NCI-H2227 treated with DMSO at 0.1 percent for 48 hours (cell line): ENCODE data around the gene ATP6V0C.
"Not testable (repeated sequence)": the region's sequence is repeated elsewhere in the genome, so short reads cannot be mapped to it uniquely, and the experiment has no call there.

Experiments
- DNase-seq: peaks from one replicate; lab custom pipeline; 2025; lab: John Stamatoyannopoulos, UW

Gene ATP6V0C

GRCh38 chr16:2475413-2476344 lies 38.1 kb upstream of the ATP6V0C start:
- DNase-seq: no peak

GRCh38 chr16:2476345-2476720 lies 37.4 kb upstream of the ATP6V0C start:
- no peak for DNase-seq

GRCh38 chr16:2476741-2477140 lies 37.0 kb upstream of the ATP6V0C start:
- no peak for DNase-seq

GRCh38 chr16:2477327-2477726 lies 36.4 kb upstream of the ATP6V0C start:
- DNase-seq: no peak

- DNase-seq: no peak
Observed at GRCh38 chr16:2478279-2478678, 35.5 kb upstream of the ATP6V0C start.

GRCh38 chr16:2479996-2480395 lies 33.8 kb upstream of the ATP6V0C start:
- DNase-seq: not testable (repeated sequence)

- DNase-seq: no peak
Observed at GRCh38 chr16:2480948-2481347, 32.8 kb upstream of the ATP6V0C start.

- no peak for DNase-seq
Observed at GRCh38 chr16:2481676-2482075, 32.1 kb upstream of the ATP6V0C start.

- DNase-seq: no peak
Observed at GRCh38 chr16:2482249-2482648, 31.5 kb upstream of the ATP6V0C start.

GRCh38 chr16:2482708-2483534 lies 30.8 kb upstream of the ATP6V0C start:
- DNase-seq: no peak

GRCh38 chr16:2483939-2484897 lies 29.5 kb upstream of the ATP6V0C start:
- DNase-seq: no peak

GRCh38 chr16:2484898-2485508 lies 28.7 kb upstream of the ATP6V0C start:
- no peak for DNase-seq

GRCh38 chr16:2485811-2486507 lies 27.8 kb upstream of the ATP6V0C start:
- no peak for DNase-seq

- DNase-seq: no peak
Observed at GRCh38 chr16:2486645-2487516, 26.9 kb upstream of the ATP6V0C start.

- no peak for DNase-seq
Observed at GRCh38 chr16:2487517-2487842, 26.3 kb upstream of the ATP6V0C start.

GRCh38 chr16:2487903-2488531 lies 25.7 kb upstream of the ATP6V0C start:
- no peak for DNase-seq

- no peak for DNase-seq
Observed at GRCh38 chr16:2489581-2489980, 24.2 kb upstream of the ATP6V0C start.

GRCh38 chr16:2490190-2491105 lies 23.3 kb upstream of the ATP6V0C start:
- no peak for DNase-seq
